Hippocampal formation (tissue), 2 donors: ENCODE measurements around the gene KDM3A.

Experiments used
- DNase-seq, 2 donors: peaks; one replicate each; lab custom pipeline; 2025; lab: John Stamatoyannopoulos, UW

KDM3A gene

GRCh38 chr2:86520153-86520552, 79.0 kb downstream of the KDM3A start:
- DNase-seq, result no peak

- DNase-seq, result no peak
Observed at GRCh38 chr2:86521922-86522321, 80.8 kb downstream of the KDM3A start.

- DNase-seq, result no peak
Observed at GRCh38 chr2:86522711-86523110, 81.5 kb downstream of the KDM3A start.

DNA sequence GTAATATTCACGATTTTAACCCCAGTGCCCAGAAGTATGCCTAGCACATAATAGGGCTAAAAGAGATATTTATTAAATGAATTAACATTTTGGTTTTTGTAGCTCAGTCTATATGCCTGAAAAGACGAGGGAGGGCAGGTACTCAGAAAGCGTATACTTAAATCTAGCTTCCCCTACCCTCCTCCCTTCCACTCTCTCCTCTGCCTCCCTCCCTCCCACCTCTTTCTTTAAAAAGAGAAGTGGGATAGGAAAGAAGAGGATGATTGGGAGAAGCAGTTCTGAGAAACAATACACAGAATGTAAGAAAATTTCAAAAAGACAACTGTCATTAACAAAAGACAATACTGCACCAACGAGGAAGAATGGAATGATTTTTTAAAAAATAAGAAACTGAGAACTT, 82.3 kb downstream of the KDM3A start:
- DNase-seq, result no peak

DNA sequence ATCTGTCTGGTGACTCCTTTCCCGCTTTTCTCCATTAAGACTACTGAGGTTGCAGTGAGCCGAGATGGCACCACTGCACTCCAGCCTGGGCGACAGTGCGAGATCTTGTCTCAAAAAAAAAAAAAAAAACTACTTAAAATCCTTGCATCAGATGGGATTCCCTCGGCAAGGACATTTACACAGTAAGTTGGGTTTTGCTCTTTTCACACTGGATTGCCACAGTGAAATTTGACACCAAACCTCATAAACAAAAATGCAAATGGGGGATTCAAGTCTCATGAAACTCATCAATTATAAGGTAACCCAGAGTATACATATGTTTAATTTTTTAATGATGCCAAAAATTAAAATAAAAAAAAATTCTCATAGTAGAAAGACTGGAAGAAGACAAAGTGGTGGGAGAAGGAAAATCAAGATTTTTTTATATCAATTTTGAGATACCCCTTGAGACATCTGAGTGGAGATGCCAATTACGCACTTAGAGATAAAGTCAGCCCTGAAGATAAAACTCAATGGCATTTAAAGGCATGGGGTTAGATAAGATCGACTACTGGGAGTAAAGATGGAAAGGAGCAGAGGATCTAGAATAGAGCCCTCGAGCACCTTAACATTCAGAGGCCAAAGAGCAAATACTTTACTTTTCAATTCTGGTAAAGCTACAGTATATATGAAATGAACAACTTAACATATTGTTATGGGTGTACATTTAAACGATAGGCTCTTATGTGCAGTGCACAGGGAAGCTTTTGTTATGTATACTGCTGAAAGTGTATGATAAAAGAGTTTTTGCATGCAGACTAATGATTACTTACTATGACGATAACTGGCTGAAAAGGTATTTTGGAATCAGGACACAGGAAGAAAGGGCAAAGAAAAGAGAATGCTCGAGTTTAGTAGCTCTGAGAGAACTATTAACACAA, 84.5 kb downstream of the KDM3A start:
- no peak for DNase-seq

DNA sequence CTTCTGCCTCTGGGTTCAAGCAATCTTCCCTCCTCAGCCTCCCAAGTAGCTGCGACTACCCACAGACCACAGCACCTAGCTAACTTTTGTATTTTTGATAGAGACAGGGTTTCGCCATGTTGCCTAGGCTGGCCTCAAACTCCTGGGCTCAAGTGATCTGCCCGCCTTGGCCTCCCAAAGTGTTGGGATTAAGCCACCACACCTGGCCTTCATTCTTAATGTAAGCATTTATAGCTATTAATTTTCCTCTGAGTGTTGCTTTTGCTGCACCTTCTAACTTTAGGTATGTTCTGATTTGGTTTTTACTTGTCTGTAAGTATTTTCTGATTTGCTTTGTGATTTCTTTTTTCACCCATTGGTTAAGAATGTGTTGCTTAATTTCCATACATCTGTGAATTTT, 92.4 kb downstream of the KDM3A start:
- no peak for DNase-seq

GRCh38 chr2:86541334-86541733, 100.2 kb downstream of the KDM3A start:
- DNase-seq, result no peak
